Measurements from ENCODE around the gene GTPBP3. TPM values are rescaled to one million over a fixed set of nuclear protein-coding genes. Genes with fewer than 3 reads are reported as not detected.
A peak's percentile ranks its signal among the peaks of the same experiment; 100 is the strongest.

Gene GTPBP3
- total and polyA plus RNA-seq, 9 of the 15 experiments (the other 6 are each of a cell fraction or from before 2014, with no cell fraction given), result 4.9 to 124 (median 22.6) TPM

DNA sequence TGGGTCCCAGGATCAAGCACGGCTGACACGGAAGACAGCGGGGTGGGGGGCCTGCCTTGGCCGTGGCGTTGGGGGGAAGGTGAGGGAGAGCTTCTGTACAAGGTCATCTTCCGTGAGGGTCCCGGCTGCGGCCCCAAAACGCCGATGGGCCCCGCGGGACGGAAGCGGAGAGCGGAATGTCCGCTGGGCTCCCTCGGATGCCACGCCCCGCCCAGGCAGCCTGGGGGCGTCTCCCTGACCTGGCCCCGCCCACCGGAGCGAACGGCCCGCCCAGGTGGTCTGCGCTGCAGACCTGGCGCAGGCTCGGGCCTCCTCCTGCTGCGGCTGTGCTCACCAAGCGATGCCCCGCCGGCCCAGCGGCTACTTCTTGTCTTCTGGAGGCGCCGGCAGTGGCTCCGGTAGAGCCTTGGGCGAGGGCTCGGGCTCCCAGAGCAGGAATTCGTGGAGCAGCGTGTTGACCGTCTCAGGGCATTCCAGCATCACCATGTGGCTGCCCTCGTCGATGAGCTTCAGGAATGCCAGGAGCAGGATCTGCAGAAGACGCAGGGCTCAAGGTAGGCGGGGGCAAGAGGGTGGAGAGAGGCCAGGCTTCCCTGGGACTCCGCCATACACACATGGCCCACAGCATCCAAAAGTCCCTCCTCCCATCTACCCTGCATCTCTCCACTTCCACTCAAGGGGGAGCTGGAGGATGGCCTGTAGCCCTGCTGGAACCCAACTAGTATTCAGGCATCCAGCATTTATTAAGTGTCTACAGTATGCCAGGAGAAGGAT, 44.9 kb upstream of the GTPBP3 start (continued):
- TF ChIP-seq THRAP3 (IDR thresholded peaks at IDR 0.05; ENCODE audit: borderline replicate concordance) (no peak), MCM5 (IDR thresholded peaks at IDR 0.05; ENCODE audit: low read depth) (no peak), BRD9 (IDR thresholded peaks at IDR 0.05; ENCODE audit: low read depth, partially characterized antibody) (peak; percentile 90), ZNF695 (CRISPR knock-in tag; IDR thresholded peaks at IDR 0.05) (no peak), SMARCE1 (IDR thresholded peaks at IDR 0.05) (no peak), ZNF76 (CRISPR knock-in tag; IDR thresholded peaks at IDR 0.05; ENCODE audit: borderline replicate concordance) (no peak), EP300 (IDR thresholded peaks at IDR 0.05; ENCODE audit: low read length) (peak; percentile 24; the same call in 1 of the 2 replicates), ZNF134 (CRISPR knock-in tag; conservative IDR thresholded peaks at IDR 0.05) (no peak), ZNF23 (CRISPR knock-in tag; IDR thresholded peaks at IDR 0.05) (no peak), FUS (optimal IDR thresholded peaks at IDR 0.05; ENCODE audit: low read depth, low read length) (no peak), PHF8 (IDR thresholded peaks at IDR 0.05; ENCODE audit: borderline replicate concordance, low read length) (peak; percentile 77; the same call in 1 of the 2 replicates), ZNF79 (CRISPR knock-in tag; IDR thresholded peaks at IDR 0.05; ENCODE audit: low read depth) (no peak)
- TF ChIP-seq, protein P1, sequence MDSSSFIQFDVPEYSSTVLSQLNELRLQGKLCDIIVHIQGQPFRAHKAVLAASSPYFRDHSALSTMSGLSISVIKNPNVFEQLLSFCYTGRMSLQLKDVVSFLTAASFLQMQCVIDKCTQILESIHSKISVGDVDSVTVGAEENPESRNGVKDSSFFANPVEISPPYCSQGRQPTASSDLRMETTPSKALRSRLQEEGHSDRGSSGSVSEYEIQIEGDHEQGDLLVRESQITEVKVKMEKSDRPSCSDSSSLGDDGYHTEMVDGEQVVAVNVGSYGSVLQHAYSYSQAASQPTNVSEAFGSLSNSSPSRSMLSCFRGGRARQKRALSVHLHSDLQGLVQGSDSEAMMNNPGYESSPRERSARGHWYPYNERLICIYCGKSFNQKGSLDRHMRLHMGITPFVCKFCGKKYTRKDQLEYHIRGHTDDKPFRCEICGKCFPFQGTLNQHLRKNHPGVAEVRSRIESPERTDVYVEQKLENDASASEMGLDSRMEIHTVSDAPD (CRISPR knock-in tag; IDR thresholded peaks at IDR 0.05), result no peak
